Measurements from ENCODE around the gene ANKRD66.
A peak's percentile ranks its signal among the peaks of the same experiment; 100 is the strongest.
"Not testable (repeated sequence)": the region's sequence is repeated elsewhere in the genome, so short reads cannot be mapped to it uniquely, and the experiment has no call there.

Gene ANKRD66

GRCh38 chr6:46746696-46747095, at the start of gene ANKRD66:
Gene ANKRD66 (plus strand): TSS chr6:46746933. CDS start chr6:46751949, 5,016 bp downstream.
- DNase-seq = no peak

DNA sequence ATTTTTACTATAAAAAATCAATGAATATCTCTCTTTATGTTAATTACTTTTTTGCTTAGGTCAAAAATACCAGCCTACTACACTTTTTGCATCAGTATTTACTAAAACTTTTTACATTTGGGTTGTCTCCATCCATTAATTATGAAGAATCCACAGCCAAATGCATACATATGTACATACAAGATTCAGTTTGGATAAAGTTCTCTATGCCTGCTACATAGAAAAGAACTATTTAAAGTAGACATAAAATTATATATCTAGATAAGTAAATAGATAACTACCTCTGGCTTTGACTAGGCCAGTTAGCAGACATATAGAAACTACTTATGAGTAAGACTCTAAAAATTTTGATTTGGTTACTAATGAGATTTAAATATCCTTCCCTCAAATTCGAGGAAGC, 46.8 kb upstream of the ANKRD66 start:
- DNase-seq = no peak

DNA sequence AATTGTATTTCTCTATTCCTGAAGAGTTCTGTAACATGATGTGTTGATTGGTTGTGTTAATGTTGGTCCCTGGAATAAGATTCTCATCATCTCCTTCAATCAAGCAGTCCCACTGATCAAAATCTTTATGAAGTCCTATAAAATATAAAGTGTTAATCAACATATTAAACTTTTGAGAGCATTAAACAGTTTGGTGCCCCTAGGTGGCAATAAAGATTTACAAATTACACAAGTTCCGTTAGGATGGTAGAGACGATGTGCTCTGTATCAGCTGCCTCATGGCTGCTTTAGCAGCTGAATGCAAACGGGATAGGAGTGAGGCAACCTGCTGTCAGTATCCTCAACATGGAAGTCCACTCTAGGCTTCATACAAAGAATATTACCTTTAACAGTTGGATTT, 42.2 kb upstream of the ANKRD66 start:
- peak in 1 of 2 donors; percentile 21 for DNase-seq

DNA sequence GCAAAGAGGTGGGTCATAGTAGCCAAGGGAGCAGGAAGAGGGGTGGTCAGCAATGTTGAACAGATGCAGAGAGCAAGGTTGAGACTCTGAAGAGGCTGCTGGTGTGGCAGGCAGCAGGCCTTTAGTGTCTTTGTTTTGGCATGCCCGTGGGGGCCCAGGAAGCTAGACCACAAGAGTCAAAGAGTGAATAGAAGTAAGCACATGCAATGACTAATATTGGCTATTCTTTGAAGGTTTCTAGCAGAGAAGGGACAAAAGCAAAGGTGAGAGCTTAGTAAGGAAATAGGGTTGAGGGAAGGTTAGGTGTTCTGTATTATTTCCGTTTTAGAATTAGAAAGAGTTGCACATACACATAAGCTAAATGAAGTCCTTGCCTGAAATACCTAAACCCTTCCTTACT, 40.3 kb upstream of the ANKRD66 start:
- no peak for DNase-seq

DNA sequence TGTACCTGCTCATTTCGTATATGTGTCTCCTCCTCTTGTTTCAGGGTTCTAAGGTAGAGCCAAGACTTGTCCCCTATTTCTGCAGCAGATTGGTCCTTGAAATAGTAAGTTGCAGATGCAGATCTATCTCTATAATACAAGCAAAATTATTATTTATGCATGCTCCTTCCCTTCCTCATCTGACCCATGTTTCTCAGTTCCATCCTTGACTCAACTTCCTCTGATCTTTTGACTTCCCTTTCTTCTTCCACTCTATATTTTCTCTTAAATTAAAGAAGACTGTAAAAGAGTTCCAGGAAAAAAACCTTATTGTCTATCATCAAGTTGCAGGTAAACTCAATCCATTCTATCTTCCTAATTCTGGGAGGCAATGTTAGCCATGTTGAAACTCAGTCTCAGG, 35.2 kb upstream of the ANKRD66 start:
- no peak for DNase-seq

DNA sequence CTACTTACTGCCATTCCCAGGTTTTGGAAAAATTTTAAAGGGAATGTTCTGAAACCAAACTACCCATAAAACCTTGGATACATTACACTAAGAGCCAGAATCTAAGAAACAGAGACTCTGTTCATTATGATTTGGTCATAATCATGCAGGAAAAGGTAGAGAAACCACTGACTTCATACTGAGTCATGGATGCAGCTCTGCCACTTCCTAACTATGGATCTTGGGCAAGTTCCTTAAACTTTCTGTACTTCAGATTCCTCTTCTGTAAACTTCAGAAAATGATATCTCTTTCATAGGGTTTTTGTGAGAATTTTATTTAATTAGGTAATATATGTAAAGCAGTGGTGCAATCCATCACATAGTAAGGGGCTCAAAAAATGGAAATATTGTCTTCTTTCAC, 31.6 kb upstream of the ANKRD66 start:
- DNase-seq = peak in 1 of 2 donors; percentile 7

DNA sequence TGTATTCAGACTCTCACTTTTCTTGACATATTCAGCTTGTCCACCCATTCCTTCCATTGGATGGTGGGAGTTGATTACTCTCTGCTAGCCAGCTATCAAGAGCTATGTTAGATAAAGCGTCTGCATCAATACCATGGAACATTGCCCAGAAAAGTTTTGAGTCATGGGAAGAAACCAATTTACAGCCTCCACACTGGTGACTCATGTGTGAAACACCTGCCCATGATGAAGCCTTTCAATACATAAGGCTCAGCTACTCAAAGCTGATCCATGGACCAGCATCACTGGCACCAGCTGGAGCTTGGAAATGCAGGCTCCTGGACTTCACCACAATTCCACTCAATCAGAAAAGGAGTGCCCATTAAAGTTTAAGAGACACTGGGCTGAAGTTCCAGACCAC, 27.6 kb upstream of the ANKRD66 start:
- DNase-seq = no peak

GRCh38 chr6:46720401-46720800, 26.3 kb upstream of the ANKRD66 start:
- no peak for DNase-seq

DNA sequence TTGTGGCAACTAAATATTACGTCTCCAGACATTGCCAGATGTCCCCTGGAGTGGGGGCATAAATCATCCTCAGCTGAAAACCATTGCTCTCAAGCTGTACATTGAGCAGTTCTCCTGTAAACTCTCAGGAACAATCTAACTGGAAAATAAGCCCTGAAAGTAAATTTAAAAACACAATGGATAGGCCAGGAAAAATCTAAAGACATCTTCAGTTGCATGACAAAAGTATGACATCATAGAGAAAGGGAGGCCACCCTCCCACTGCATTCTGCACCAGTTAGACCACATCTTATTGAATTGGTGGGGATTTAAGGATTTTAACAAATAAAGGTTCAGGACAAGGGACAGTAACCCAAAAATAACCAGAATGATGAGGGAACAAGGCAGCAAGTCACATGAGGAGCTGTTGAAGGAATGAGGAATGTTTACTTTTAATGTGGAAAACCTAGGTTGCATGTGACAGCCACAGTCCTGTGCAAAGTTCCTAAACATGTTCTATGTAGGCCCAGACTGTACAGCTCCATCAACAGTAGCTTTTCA, 16.9 kb upstream of the ANKRD66 start:
- DNase-seq = no peak

GRCh38 chr6:46730921-46731461, 15.7 kb upstream of the ANKRD66 start:
- peak in 1 of 2 donors; percentile 1 for DNase-seq

DNA sequence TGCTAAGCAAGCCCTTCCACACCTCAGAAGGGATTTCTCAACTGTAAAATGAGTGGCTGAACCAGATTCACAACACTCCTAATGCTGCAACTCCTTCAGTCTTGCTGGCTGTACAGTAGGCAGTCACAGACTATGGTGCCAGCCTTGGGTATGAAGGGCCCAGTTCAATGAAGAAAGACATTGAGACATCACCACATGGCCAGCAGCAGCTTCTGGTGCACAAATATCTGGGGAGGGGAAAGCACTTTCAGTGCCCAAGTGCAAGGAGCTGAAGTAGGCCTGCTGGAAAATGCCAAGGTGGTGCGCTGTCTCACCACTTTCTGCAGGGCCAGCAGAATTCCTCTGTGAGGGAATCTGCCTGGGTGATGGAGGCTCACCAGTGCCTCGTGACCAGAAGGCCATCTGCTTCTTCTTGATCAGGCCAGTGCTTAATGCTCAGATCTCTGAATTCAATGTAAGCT, 13.4 kb upstream of the ANKRD66 start:
- no peak for DNase-seq

DNA sequence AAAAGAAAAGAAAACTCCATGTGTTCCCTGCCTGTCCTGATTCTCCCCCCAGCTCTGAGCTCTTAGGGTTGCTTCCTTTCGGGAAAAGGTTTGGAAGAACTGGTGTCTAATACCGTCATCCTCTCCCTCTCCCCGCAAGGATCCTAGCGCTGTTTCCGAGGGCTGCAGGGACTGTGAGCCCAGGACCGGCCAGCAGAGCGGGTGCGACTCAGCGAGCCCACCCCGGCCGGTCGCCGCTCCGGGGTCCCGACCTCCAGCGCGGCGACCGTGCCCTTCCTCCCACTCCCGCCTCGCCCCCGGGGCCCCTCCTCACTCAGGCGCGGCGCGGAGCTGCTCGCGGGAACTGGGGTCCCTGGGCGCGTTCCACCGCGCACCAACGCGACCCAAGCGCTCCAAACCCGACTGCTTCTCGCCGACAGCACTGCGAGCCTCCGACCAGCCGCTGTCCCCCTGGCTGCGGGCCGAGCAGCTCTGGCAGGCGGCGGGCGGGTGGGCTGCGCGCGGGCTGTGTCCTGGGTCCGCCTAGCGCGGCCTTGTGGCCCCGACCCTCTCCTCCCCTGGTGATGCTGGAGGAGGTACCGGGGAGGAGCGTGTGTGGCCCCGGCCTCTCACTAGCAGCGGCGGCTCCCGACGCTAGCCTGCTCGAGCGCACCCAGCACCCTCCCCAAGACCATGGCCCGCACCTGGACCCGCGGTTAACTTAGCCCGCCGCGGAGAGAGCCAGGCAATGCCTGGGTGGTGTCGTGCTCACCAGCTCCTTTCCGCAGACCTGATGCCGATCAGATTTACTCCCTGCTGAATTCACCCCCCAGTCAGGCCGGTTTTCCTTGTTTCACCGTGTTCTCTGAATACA, 11.6 kb upstream of the ANKRD66 start, which contains the start of gene PLA2G7:
PLA2G7 (minus strand) TSS at position 509 of the 853 bp plus-strand sequence. CDS start 12,484 bp downstream, outside the sequence.
- DNase-seq = peak in 1 of 2 donors; percentile 2

- no peak for DNase-seq
These were observed 11.1 kb upstream of the ANKRD66 start for GRCh38 chr6:46735720-46736031.

- DNase-seq = no peak
These were observed 9.8 kb upstream of the ANKRD66 start for GRCh38 chr6:46736906-46737305.

- no peak for DNase-seq
These were observed 5.3 kb upstream of the ANKRD66 start for GRCh38 chr6:46741482-46741881.

DNA sequence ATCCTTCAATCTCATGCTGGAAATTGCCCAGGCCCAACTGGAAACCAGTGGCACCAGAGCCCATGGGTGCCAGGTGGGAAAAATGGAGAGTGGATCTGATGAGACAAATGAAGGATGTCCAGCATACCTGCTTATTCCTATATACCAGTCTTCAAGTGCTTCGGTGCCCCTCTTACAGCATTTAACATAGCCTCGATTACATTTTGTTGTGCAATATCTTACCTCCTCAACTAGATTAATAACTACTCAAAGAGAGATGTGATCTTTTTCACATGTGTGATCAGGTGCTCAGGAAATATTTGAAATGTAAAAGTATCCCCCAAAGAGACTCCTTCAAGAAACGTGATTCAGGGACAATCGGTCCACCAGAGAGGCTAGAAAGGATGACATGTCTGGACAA, 4.8 kb upstream of the ANKRD66 start:
- no peak for DNase-seq

DNA sequence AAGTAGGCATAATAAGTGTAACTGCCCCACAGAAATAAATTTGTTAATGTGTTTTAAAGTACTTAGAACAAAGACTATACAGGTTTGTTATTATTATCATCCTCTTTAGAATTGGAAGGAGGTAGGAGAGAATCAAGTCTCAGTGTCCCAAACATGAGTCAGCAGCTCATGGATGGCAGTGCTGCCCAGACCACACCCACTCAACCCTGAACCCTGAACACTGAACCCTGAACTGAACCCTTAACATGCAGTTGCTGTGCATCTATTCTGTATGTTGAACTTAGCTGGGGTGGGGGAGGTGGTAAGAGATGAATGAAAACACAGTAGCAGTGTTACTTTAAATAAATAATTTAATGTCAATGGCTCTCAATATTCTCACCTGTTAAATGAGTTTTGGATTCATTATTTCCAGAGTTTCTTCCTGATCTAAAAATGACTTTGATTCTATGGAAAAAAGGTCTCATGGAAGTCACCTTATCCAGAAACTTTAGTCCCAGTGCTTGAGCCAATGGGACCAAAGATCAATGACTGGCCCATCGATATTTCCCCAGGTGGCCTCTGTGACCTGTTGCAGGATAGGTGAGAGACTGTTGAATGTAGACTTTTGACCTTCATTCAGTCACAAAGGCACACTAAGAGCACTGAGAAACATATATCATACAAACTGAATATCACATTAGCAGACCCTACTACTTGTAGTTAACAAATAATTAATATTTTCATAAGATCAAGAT, 3.1 kb upstream of the ANKRD66 start:
- DNase-seq = no peak

DNA sequence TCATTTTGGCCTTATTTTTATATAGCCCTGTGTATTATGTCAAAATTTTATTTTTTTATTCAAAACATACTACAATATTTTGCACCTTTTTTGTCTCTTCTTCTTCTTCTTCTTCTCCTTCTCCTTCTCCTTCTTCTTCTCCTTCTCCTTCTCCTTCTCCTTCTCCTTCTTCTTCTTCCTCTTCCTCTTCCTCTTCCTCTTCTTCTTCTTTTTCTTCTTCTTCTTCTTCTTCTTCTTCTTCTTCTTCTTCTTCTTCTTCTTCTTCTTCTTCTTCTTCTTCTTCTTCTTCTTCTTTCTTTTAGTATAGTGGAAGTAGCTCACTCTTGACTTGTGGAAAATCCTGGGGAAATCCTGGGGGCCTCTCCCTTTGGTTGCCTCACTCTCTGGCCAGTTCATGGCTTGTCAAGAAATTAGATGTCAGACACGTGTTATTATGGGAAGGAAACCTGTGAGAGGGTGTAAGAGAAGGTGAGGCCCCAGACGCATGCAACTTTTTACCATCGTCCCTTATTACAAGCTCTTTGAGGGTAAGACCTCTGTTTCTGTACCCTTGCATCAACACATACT, 2.5 kb upstream of the ANKRD66 start:
- not testable (repeated sequence) for DNase-seq

GRCh38 chr6:46745973-46746372, 760 bp upstream of the ANKRD66 start:
- DNase-seq = no peak

- DNase-seq = no peak
These were observed 2.3 kb downstream of the ANKRD66 start for GRCh38 chr6:46748940-46749503.

DNA sequence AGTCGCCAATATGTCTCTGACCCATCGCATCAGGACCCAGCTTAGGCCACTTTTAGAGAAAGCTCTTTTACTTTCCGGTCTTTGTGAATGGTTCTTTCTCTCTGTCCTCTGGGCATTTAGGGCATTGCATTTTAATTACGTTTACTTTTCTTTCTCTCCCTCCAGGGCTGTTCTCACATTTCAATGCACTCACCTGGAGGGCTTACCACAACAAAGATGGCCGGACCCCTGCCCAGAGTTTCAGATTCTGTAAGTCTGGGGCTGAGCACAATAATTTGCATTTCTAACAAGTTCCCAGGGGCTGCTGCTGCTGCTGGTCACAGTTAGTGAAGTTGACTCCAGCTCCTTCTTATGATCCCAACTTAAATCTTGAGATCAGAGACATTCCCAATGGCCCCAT, 3.0 kb downstream of the ANKRD66 start:
- DNase-seq = no peak

GRCh38 chr6:46751658-46752057, 4.9 kb downstream of the ANKRD66 start:
- no peak for DNase-seq

GRCh38 chr6:46755865-46756264, 9.1 kb downstream of the ANKRD66 start:
- no peak for DNase-seq
